NOMO-1 treated with dmso at 0.1 percent for 144 hours (cell line): Measurements from ENCODE around the gene TDRD12.

Source experiments
- DNase-seq: peaks from one replicate; lab custom pipeline; 2025; ENCODE audit not compliant: unreplicated experiment; lab: John Stamatoyannopoulos, UW

TDRD12 gene, protein sequence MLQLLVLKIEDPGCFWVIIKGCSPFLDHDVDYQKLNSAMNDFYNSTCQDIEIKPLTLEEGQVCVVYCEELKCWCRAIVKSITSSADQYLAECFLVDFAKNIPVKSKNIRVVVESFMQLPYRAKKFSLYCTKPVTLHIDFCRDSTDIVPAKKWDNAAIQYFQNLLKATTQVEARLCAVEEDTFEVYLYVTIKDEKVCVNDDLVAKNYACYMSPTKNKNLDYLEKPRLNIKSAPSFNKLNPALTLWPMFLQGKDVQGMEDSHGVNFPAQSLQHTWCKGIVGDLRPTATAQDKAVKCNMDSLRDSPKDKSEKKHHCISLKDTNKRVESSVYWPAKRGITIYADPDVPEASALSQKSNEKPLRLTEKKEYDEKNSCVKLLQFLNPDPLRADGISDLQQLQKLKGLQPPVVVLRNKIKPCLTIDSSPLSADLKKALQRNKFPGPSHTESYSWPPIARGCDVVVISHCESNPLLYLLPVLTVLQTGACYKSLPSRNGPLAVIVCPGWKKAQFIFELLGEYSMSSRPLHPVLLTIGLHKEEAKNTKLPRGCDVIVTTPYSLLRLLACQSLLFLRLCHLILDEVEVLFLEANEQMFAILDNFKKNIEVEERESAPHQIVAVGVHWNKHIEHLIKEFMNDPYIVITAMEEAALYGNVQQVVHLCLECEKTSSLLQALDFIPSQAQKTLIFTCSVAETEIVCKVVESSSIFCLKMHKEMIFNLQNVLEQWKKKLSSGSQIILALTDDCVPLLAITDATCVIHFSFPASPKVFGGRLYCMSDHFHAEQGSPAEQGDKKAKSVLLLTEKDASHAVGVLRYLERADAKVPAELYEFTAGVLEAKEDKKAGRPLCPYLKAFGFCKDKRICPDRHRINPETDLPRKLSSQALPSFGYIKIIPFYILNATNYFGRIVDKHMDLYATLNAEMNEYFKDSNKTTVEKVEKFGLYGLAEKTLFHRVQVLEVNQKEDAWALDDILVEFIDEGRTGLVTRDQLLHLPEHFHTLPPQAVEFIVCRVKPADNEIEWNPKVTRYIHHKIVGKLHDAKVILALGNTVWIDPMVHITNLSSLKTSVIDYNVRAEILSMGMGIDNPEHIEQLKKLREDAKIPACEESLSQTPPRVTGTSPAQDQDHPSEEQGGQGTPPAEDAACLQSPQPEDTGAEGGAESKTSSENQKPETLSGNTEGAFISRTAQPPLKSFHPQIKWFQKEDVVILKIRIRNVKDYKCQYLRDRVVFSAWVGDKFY (N-terminal part only)

DNA sequence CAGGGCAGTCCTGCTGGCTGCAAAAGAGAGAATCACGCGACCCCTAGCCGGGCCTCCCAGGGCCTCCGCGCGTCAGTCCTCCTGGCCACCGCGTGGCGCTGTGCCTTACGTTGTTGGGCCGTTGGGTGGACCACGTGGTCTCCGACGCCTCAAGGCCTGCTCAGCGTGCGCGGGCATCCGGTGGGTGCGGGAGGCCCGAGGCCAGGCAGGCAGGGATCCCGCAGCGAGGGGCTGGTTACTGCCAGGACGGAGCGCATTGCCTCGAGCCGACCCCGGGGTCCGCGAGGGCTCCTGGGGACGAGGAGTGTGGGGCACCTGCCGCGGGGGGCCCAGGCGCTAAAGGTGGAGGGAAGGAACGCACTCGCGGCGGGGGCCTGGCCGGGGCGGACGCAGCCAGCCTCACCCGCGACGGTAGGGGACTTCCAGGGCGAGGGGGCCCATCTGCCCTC is at the start of gene TDRD12:
Gene TDRD12, plus strand, starts transcription at position 157 of the 449 bp plus-strand sequence. CDS start 306 bp downstream, outside the sequence.
- no peak for DNase-seq

DNA sequence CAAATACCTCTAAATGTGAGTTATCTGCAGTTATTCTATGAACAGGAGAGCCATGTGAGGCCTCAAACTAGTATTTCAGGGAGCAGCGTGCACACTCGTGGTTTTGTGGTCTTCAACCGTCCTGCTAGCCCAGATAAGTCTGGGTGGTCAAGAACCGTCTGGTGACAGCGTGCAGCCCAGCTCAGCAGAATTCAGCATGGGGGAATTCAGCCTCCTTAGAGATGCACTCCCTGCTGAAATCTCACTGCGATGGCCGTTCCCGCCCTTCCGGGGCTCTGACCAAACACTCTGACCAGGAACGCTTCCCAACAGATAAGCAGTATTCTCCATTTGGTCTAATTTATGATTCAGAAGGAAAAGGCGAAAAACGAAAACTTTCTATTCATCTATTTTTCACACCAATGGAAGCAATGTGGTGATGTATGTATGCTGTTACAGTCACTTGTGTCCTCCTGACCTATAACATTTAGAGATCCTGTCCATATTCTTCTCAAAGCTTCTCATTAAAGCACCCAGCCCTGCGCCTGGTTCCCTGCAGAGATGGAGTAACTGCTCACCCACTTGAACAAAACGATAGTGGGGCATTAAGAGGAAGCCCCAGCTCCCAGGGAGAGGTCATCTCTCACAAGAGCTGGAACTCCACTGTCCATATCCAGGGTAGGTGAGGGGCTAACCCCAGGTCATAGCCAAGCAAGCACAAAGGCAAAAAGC is 47.5 kb upstream of the TDRD12 start:
- DNase-seq = no peak

DNA sequence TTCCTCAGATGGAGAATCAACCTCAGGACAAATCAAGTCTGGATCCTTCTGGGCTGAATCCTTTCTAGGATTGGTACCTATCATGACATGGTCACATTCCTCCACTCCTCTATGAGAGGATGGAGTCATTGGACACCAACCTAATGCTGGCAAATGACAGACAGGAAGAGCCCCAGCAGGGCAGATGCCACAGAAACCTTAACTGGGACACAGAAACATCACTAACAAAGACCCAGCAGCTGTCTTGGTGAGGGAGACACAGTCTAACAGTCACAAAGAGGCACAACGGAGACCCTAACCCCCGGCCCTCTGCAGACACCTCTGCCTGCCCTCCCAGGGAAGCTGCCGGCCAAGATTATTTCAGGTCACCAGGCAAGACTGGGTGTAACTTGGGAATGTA is 46.7 kb upstream of the TDRD12 start:
- no peak for DNase-seq

DNA sequence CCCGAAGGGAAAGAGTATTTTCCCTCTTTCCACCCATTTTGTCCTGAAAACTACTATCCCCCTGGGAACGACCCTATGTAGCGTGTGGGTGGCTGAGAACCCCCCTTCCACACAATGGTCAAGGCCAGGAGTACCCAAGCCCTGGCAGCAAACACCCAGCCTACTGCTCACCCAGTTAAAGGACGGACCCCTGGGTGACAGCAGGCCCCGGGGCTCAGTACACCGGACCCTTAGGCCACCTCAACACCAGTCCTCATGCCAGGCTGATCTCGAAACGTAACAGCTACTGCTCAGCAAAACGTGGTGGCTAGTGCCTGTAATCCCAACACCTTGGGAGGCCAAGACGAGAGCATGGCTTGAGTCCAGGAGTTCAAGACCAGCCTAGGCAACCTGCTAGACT is 46.0 kb upstream of the TDRD12 start:
- no peak for DNase-seq

DNA sequence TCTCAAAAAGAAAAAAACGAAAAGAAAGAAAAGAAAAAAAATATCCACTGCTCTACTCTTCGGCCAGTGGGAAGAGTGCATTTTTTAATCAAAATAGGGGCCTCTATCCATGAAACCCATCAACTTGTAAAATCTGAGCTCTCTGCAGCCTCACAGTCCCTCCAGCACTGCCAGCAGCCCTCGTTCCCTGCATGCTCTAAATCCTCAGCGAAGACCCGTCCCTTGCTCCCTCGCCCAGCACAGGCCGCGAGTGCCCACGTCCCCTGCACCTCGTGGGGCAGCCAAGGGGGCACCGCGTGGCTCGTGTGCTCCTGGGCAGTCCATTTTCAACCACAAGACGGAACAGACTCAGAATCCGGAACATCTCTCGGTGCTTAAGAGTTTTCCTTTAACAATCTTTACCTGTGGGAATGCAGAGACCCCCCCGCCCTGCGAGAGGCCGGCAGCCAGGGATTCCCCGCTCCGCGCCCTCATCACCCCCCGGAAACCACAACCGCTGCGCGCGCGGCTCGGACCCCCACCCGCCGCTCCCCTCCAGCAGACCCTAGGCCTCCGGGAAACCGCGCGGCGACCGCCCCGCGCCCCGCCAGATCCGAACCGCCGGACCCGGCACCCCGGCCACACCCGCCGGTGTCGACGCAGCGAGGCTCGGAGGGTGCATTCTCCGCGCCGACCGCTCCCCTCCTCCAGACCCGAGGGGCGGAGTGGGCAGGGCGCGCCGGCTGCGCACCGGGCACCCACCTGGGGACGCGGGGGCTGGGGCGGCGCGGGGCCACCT is 45.2 kb upstream of the TDRD12 start:
- no peak for DNase-seq

DNA sequence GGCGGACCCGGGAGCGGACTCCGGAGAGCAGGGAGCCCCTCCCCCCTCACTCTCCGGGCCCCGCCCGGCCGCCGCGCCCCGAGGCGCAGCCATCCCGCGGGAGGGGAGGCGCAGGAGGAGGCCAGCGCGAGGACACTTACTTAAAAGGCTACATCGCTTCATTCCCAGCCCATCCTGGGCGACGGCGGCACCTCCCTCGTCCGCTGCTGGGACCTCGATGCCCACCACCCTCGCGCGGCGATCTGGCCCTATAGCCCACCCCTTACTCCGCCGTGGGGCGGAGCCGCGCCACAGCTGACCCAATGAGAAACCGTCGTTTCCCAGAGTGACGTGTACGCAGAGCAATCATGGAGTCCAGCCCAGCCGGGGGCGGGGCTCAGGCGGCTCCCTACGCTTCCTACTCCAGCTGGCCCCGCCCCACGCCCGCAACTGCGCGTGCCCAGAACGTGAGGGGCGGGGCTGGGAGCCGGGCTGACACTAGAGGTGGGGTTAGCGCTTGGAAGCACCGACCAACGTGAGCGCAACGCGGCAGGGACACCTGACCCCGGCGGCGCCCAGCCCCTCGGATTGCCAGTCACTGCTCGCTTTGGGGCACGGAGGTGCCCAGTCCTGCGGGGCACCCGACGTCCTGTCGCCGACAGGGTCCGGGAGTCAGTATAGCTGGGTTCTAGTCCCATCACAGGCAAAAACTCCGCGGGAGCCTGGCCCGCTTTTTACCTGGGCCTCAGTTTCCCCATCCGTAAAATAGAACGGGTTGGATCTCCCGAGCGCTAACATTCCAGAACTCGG is 44.4 kb upstream of the TDRD12 start, which contains the start of gene ANKRD27:
Gene ANKRD27, minus strand, starts transcription at position 250 of the 789 bp plus-strand sequence. CDS start 16,165 bp downstream, outside the sequence.
- DNase-seq = peak; percentile 97

DNA sequence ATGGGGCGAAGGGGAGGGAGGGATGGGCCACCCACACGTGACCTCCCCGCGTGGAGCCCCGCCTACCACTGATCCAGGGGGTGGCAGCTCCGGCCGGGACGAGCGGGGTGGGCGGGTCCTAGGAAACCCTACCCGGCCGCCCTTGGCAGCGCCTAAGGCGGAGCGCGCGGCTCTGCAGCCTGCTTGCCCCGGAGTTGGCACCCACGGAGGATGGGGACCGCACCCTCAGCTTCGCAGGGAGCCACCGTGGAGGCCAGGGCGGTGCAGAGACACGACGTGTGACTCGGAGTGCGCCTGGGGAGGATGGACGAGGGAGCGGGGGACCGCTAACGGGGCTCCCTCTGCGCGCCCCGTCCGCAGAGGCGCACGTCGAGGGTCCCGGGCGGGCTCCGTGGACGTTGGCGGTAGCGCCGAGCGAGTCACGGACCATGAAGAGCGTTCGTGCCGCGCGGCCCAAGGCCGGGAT is 43.8 kb upstream of the TDRD12 start, which contains the start of gene RGS9BP:
Gene RGS9BP, plus strand, starts transcription at position 129 of the 466 bp plus-strand sequence. CDS start 416 bp downstream, outside the sequence.
- DNase-seq = no peak

DNA sequence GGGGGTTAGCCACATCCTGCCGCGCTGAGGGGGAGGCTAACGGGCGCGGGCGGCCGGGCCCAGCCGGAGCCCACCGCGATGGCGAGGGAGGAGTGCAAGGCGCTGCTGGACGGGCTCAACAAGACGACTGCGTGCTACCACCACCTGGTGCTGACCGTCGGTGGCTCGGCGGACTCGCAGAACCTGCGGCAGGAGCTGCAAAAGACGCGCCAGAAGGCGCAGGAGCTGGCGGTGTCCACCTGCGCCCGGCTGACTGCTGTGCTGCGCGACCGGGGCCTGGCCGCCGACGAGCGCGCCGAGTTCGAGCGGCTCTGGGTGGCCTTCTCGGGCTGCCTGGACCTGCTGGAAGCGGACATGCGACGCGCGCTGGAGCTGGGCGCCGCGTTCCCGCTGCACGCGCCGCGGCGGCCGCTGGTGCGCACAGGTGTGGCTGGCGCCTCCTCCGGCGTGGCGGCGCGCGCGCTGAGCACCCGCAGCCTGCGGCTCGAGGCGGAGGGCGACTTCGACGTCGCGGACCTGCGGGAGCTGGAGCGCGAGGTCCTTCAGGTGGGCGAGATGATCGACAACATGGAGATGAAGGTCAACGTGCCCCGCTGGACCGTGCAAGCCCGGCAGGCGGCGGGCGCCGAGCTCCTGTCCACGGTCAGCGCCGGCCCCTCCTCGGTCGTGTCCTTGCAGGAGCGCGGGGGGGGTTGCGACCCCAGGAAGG is 43.2 kb upstream of the TDRD12 start:
- no peak for DNase-seq

DNA sequence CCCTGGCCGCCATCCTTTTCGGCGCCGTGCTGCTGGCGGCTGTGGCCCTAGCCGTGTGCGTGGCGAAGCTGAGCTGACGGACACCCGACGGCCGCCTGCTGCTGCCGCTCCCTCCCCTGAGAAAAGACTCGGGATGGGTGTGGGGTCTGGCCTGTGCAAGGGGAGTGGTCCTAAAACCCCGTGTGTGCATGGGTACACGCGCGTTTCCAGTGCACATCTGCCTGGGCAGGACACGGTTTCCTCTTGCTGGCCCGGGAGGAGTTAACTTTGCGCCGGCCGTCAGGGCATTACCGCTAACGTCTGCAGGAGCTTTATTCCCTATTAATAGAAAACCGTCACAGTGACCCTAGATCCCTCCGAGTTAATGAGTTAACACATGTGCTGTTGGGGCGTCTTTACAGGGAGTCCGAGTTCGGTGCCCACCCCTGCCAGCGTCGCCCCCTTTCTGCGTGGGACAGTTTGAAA is 42.6 kb upstream of the TDRD12 start:
- no peak for DNase-seq

DNA sequence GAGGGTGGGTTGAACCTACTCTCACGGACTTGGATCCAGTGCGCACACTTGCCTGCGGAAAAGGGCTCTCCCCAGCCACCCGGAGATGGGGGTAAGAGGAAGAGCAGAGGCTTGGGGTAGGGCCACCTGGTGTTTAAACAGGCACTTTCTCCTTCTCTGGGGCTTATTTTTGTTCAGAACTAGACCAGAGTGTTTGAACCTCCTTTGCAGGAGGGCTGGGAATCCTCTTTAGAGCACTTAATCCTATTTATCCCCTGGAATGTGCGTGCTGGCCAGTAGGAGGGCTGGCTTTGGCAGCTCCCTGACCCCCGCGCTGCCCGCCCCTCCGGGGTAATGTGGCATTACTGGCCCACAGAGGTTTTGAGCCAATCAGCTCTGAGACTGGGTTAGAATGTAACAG is 41.9 kb upstream of the TDRD12 start:
- no peak for DNase-seq

DNA sequence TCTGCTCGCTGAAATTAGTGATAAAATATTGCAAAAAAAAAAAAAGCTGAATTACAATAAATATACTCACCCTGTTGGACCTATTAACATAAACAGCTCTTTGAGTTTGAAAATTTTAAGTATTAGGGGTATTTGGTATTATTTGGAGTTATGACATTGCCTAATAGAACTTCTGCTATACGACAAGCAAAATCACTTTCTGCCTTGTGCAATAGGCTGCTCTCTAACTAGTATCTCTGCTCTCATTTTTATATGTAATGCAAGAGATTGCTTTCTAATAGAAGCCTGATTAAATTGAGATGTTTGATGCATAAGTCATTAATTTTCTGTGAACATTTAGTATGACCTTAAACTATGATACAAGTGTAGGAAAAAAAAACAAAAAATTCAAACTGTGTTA is 38.6 kb upstream of the TDRD12 start:
- no peak for DNase-seq

DNA sequence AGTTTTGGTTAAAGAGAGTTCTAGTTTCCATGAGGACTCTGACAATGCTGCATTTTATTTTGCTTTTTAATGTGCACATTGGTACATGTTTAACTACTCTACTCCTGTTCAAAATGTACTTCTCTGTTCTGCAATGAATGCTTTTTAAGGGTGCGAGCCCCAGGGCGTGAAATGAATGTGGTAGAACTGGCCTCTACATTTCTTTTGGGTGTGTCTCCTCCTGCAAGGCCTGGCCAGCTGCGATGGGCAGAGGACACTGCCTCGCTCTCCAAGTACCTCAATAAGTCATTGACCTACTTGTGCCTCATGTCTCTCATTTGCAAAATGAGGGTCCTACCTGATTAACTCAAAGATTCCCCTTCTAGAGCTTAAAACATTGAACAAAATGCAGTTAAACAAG is 37.2 kb upstream of the TDRD12 start:
- DNase-seq = no peak

DNA sequence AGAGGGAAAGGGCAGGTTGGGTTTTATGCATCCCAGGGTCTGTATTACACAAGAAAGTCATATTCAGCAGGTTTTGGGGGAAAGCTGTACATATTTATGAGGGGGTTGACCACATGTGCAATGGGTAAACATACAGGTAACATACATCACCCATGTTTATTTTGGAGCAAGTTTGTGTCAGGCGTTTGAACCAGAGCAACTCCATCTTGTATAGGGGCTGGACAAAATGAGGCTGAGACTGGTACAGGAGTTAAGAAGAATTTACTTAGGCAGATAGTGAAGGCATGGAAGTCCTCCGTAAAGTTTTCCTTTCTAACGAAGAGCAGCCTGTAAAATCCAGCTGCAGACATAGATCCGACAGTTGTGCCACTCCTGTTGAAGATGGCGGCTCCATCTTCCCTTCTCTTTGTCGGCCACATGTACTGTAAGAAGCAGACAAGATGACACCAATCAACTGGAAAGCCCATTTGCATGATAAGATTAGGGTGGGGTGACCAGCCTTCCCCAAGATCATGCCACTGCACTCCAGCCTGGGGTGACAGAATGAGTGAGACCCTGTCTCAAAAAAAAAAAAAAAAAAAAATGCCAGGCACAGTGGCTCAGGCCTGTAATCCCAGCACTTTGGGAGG is 32.6 kb upstream of the TDRD12 start:
- no peak for DNase-seq

DNA sequence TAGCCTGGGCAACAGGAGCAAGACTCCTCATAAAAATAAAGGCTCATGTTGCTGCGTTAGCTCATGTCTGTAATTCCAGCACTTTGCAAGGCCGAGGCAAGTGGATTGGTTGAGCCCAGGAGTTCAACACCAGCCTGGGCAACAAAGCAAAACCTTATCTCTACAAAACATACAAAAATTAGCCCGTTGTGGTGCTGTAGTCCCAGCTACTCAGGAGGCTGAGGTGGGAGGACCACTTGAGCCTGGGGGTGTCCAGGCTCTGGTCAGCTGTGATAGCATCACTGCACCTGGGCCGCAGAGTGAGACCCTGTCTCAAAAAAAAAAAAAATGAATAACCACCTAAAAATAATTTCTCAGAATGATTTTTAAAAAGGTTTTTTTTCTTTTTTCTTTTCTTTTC is 31.9 kb upstream of the TDRD12 start:
- DNase-seq = no peak

DNA sequence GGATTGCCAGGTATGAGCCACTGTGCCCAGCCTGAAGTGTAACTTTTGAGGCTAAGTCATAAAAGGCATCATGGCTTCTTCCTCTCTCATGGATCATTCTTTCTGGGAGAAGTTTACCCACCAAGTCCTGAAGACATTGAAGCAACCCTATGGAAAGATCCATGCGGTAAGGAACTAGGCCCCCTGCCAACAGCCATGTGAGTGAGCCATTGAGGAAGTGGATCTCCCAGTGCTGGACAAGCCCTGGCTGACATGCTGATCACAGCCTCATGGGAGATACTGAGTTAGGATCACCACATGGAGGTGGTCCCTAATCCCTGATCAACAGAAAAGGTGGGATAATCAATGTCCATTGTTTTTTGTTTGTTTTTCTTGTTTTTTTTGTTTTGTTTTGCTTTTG is 31.3 kb upstream of the TDRD12 start:
- DNase-seq = no peak

DNA sequence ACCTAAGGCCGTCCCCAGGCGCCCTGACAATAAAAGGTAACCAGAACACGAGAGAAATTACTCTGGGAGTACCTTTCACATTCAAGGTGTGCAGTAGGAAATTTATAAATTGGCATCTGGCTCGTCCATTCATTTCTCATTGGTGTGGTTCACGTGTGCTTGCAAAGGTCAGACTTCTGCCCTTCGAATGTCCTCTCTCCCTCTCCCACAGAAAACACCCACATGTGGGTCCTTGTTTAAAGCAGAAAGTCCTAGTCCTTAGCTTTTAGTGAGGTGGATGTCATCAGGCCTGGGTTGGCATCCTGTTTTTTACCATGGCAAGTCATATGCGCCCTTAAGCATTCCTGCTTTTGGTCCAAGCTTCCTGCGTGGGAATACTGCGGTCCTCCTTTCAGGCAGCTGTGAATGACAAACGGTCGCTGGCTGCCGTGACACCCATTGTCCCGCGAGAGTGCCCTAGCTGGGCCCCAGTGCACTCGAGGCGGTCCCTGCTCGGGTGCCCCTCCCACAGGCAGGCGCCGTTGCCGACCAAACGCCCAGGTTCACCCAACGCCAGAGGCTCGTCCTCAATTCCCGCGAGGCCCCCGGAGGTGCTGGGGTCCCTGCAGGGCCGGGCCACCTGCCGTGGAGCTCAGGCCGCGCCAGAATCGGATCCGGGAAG is 28.1 kb upstream of the TDRD12 start, which contains the start of gene NUDT19:
Gene NUDT19, plus strand, starts transcription at position 531 of the 661 bp plus-strand sequence. CDS start 140 bp downstream, outside the sequence.
- DNase-seq = peak; percentile 64
